ENCODE data around the gene ZNRF1.
A peak's percentile ranks its signal among the peaks of the same experiment; 100 is the strongest.

Gene ZNRF1

DNA sequence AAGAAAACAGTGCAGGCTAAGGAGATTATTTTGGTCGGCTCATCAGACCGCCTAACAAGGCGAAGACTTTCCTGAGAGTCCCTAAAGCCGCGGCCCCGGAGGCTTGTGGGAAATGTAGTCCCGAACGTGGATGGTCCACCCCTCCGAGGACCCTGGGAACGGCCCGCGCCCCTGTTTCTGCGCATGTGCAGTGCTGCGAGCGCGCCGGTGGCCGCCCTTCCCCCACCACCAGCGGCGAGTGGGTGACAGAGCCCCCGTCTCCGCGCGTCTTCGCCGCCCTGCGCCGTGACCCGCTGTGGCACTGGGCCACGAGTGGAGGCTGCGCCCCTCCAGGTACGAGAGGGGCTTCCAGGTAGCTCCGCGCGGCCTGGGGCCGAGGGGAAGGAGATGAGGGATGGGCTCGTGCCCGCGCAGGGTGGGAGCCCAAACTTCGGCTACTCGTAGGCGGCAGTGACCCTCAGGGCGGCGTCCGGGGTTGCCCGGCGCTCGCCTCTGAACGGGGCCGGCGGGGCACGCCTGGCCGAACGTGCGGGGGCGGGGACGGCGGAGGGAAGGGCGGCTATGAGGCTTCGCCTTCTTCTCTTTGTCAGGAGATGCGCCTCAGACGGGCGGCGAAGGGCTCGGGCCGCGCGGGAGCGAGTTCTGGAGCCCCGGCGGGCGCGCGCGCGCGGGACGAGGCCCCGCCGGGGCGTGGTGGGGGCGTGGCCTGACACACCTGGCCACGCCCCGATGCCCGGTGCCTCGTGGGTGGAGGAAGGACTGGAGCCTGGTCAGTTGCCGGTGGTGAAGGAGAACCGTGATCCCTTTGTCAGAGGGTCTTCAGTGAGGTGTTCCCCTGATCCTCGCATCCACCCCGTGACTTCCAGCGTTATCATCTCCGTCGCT is 149.7 kb downstream of the ZNRF1 start, which contains the start of gene ZFP1:
TSS of gene ZFP1 (plus strand) at position 214 of the 885 bp plus-strand sequence. CDS start 4,428 bp downstream, outside the sequence.
- H3K4me1 Mint-ChIP-seq (ENCODE audit: low read depth in 2 of 2), result peaks cover 8 to 9% of the 10 kb centered on the region in 2 donors

DNA sequence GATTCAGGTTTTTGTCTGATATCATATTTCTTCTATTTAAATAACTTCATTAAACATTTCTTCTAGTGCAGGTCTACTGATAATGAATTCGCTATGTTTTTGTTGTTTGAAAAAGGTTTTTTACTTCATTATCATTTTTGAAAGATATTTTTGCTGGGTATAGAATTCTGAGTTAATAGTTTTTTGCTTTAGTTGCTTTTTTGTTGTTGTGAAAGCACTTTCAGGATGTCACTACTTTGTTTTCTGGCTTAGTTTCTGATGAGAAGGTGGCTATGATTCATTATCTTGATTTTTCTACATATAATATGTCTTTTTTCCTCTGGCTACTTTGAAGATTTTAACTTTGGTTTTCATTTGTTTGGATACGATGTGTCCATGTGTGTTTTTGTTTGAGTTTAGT is 153.0 kb downstream of the ZNRF1 start:
- no peak for ATAC-seq (replicated peaks)
- Mint-ChIP-seq H3K4me1 (ENCODE audit: low read depth in 2 of 2) (peaks cover 8 to 9% of the 10 kb centered on the region in 2 donors), H3K9me3 (peaks cover 0 to 21% of the 10 kb centered on the region in 2 donors), H3K36me3 (ENCODE audit: insufficient read depth) (peaks cover 12% of the 10 kb centered on the region), H3K27ac (no peak overlapping the region), H3K4me3 (no peak overlapping the region), H3K27me3 (no peaks in the 10 kb centered on the region)
- no peak for DNase-seq

More for the DNA sequence above, 149.7 kb downstream of the ZNRF1 start, which contains the start of gene ZFP1:
- Mint-ChIP-seq H3K4me3 (peak within 1 kb of the TSS; percentile 85 to 91), H3K36me3 (ENCODE audit: insufficient read depth) (peaks cover 3% of the 10 kb centered on the region), H3K27ac (peak within 1 kb of the TSS; percentile 78 to 84), H3K9me3 (peaks cover 0 to 21% of the 10 kb centered on the region in 2 donors), H3K27me3 (no peaks in the 10 kb centered on the region)
- DNase-seq (peak; percentile 92 to 94 (median 93)), ATAC-seq (replicated peaks) (peak; percentile 88)

DNA sequence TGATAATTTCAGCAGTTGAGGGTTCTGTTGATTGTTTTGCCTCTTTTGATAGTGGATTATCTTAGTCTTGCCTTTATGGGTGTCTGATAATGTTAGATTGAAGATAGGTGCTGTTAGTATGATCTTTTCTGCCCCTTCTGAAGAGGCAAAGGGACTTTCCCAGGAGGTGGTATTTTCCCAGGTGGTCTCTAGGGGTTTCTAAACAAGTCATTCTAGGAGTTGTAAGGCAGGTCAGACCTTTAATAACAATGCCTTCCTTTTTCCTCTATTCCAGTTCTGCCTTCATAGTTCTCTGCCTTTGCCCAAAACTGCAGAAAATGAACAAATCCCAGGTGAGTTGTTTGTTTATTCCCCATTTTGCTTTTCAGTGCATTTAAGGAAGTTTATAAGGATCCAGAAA is 153.8 kb downstream of the ZNRF1 start:
- DNase-seq (no peak), ATAC-seq (replicated peaks) (no peak)
- Mint-ChIP-seq H3K27ac (no peak overlapping the region), H3K4me1 (ENCODE audit: low read depth in 2 of 2) (peaks cover 8 to 9% of the 10 kb centered on the region in 2 donors), H3K36me3 (ENCODE audit: insufficient read depth) (peaks cover 12% of the 10 kb centered on the region), H3K9me3 (peaks cover 0 to 21% of the 10 kb centered on the region in 2 donors), H3K4me3 (no peak overlapping the region), H3K27me3 (no peaks in the 10 kb centered on the region)

DNA sequence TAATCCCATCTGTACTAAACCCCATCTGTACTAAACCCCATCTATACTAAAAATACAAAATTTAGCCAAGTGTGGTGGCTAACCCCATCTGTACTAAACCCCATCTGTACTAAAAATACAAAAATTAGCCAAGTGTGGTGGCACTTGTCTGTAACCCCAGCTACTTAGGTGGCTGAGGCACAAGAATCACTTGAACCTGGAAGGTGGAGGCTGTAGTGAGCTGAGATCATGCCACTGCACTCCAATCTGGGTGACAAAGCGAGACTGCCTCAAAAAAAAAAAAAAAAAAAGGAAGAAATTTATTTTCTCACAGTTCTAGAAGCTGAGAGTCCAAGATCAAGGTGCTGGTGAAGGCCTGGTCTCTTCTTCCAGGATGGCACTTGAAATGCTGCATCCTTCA is 161.6 kb downstream of the ZNRF1 start:
- H3K4me3 Mint-ChIP-seq, result no peak overlapping the region
- DNase-seq, result no peak
- H3K4me1 Mint-ChIP-seq (ENCODE audit: low read depth in 2 of 2), result peaks cover 4 to 6% of the 10 kb centered on the region in 2 donors
- H3K27me3 Mint-ChIP-seq, result no peaks in the 10 kb centered on the region
- no peaks in the 10 kb centered on the region for H3K9me3 Mint-ChIP-seq
- peaks cover 16% of the 10 kb centered on the region for H3K36me3 Mint-ChIP-seq (ENCODE audit: insufficient read depth)
- H3K27ac Mint-ChIP-seq, result no peak overlapping the region
- no peak for ATAC-seq (replicated peaks)
